ENCODE measurements around the gene GJD4.

DNA sequence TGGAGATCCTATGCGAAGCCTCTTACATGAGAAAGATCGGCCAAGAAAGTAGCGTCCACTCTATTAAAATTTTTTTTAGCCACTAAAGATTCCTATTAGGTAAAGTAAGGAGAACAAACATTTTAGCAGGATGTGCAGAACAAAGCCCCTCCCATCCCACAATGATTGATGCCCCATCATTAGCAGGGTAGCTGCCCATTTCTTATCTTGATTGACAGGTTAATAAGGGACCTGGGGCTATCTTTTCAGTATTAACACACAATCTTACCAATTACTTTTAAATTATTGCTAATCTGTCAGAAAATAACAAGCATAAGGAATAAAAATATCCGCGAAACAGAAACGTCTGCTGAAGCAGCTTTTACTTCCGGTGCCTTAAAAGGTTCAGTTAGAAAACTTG, 31.8 kb downstream of the GJD4 start:
- TF ChIP-seq, protein P1, sequence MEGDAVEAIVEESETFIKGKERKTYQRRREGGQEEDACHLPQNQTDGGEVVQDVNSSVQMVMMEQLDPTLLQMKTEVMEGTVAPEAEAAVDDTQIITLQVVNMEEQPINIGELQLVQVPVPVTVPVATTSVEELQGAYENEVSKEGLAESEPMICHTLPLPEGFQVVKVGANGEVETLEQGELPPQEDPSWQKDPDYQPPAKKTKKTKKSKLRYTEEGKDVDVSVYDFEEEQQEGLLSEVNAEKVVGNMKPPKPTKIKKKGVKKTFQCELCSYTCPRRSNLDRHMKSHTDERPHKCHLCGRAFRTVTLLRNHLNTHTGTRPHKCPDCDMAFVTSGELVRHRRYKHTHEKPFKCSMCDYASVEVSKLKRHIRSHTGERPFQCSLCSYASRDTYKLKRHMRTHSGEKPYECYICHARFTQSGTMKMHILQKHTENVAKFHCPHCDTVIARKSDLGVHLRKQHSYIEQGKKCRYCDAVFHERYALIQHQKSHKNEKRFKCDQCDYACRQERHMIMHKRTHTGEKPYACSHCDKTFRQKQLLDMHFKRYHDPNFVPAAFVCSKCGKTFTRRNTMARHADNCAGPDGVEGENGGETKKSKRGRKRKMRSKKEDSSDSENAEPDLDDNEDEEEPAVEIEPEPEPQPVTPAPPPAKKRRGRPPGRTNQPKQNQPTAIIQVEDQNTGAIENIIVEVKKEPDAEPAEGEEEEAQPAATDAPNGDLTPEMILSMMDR (IDR thresholded peaks at IDR 0.05), result no peak
- no peak for TF ChIP-seq EZH2 (IDR thresholded peaks at IDR 0.05; ENCODE audit: borderline replicate concordance, insufficient read depth, low read depth, low read length, poor library complexity, severe bottlenecking)
